ENCODE data around the gene PTCD1.

The PTCD1 gene, protein sequence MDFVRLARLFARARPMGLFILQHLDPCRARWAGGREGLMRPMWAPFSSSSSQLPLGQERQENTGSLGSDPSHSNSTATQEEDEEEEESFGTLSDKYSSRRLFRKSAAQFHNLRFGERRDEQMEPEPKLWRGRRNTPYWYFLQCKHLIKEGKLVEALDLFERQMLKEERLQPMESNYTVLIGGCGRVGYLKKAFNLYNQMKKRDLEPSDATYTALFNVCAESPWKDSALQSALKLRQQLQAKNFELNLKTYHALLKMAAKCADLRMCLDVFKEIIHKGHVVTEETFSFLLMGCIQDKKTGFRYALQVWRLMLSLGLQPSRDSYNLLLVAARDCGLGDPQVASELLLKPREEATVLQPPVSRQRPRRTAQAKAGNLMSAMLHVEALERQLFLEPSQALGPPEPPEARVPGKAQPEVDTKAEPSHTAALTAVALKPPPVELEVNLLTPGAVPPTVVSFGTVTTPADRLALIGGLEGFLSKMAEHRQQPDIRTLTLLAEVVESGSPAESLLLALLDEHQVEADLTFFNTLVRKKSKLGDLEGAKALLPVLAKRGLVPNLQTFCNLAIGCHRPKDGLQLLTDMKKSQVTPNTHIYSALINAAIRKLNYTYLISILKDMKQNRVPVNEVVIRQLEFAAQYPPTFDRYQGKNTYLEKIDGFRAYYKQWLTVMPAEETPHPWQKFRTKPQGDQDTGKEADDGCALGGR

DNA sequence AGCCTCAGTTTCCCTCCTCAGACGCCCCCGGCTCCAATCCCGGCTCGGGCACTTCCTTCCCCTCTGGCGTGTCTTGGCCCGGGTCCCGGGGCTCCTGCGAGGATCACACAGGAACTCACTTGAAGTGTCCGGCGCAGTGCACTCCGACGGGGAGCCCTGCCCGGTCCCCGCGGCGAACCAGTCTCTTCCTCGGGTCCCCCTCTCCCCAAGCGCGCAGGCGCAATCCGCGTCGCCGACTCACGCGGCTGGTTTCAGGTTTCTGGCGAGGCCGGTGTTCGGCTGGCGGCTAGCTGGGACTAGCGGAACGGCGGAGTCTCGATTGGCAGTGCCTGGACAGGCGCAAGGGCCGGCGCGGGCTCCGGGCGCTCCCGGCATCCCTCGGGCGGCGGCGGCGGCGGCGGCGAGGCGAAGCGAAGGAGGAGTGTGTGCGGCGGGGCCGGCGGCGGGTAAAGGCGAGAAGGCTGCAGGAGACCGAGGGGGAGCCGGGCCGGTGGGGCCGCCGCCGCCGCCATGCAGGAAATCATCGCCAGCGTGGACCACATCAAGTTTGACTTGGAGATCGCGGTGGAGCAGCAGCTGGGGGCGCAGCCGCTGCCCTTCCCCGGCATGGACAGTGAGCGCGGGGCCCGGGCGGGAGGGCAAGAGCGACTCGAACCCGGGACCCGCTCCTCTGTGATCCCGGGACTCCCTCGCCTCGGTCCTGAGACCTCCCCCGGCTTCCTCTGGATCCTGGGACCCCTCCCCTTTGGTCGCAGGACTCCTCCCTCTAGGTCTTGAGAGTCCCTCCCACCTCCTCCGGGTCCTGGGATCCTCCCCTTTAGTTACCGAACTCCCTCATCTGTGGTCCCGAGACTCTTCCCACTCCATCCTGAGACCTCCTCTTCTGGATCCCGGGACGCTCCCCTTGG, at the start of gene PTCD1, which contains the start of gene CPSF4:
Gene PTCD1, minus strand, starts transcription at position 226 of the 908 bp plus-strand sequence. CDS start 3,556 bp downstream, outside the sequence.
Gene CPSF4, plus strand, starts transcription at position 371 of the 908 bp plus-strand sequence. Its CDS starts 140 bp downstream, at position 511.
- peak; percentile 95 for DNase-seq

DNA sequence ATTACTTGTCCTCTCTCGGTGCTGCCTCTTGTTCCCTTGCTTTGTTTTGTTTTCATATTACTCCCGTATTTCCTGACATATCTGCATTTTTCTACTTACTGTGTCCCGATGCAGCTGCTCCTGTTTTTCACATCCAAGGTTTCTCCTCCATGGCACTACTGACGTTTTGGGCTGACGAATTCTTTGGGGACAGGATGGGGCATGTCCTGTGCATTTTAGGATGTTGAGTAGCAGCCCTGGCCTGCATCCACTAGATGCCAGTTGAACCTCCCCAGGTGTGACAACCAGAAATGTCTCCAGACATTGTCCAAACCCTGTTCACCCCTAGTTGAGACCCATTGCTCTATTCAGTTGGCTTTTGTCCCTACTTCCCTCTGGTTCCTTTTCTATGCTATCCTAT, 46.5 kb upstream of the PTCD1 start:
- DNase-seq = no peak

DNA sequence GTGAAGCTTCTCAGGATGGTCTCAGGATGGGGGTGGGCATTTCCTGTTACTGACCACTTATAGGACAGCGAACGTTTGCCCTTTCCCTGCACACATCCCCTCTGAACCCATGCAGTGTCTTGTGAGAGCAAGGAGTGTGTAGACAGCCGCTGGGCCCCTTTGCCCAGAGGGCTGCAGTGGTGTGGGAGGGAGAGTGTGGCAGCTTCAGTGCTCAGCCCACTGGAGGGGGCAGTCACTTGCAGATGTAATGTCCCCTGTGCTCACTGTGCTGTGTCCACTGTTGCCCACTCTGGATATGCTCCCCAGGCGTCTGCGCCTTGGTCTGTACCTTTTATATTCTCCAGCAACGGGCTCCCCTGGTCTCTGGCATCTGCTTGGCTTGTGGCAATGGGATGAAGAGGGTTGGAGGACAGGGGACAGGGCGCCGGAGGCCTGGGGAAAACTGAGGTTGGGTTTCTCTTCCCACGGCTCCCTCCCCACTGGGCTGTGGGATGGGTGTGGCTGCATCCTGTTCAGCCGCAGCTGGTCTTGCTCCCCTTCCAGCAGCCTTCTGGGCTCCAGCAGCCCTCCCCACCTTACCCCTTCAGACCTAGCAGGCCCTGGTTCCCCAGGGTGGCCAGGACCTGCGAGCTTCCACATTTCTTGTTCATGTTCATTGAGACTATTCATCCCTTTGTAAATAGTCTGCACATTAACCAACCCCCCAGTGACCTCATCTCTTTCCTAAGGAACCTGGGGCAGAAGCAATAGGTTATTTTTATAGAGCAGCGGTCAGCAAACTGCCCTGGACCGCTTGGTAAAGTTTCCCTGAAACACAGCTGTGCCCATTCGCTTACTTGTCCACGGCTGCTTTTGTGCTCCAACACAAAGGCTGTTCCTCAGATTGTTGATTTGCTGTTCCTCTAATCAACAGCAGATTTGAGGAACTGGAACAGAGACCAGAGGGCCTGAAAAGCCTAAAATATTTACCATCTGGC, 40.2 kb upstream of the PTCD1 start:
- no peak for DNase-seq

DNA sequence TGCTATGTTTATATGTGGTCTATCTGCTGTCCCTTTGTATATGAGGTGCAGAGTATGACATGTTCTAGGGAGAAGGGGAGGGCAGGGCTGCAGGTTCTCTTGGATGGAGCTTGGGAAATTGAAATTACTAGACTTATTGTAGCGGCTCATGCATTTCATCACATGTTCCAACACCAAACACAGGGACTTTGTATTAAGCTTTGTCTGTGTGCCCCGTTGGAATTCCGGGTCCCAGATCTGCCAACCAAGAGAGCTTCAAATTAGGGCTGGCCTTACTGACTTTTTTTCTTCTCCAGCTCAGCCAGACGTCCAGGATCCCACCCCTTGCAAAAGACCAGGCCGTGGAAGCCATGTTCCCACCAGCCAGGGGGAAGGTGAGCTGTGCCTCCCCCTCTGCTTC, 37.5 kb upstream of the PTCD1 start:
- no peak for DNase-seq

DNA sequence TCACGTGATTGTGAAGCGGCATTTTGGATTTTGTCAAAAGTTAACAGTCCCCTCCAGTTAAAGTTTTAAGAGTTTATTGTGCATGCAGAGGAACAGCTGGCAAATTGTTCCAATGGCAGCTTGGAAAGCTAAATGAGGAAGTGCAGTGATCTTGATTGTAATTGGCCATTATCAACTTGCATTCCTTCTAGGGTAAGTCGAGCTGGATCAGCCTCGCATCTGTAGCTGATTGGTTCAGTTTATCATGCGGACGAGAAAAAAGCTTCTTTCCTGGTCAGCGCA, 34.7 kb upstream of the PTCD1 start:
- DNase-seq = peak; percentile 66

DNA sequence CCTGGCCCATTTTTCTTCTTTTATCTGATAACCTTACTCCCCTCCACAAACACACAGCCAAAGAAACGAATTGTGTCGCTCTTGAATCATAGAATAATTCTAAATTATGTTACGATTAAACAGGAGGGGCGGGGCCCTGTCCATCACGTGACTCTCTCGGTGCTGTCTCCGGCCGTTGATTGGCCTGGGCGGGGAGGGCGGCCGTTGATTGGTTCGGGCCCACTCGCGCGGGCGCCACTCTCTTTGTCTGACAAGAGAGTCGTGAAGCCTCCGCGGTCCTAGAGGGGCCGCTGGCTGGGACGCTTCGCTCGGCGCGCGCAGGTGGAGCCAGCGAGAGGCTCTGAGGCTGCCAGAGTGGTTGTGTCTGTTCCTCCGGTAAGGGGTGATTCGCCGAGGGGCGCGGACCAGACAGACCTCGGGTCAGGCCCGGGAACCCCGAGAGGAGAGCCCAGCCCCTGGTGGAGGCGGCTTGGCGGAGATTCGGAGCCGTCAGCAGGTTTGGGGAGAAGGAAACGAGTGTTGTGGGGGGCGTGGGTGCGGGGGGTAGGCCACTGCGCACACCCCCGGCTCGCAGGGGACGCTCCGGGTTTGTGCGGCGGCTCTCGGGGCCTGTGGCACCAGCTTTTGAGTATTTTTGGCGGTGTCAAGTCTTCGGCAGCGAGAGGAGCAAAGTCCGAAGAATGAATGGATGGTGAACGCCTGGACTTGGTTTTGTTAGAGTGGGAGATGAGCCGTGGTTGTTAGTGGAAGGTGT, 34.1 kb upstream of the PTCD1 start, which contains the start of gene ZNF789:
Gene ZNF789, plus strand, starts transcription at position 330 of the 754 bp plus-strand sequence. CDS start 3,567 bp downstream, outside the sequence.
- DNase-seq = peak; percentile 97

DNA sequence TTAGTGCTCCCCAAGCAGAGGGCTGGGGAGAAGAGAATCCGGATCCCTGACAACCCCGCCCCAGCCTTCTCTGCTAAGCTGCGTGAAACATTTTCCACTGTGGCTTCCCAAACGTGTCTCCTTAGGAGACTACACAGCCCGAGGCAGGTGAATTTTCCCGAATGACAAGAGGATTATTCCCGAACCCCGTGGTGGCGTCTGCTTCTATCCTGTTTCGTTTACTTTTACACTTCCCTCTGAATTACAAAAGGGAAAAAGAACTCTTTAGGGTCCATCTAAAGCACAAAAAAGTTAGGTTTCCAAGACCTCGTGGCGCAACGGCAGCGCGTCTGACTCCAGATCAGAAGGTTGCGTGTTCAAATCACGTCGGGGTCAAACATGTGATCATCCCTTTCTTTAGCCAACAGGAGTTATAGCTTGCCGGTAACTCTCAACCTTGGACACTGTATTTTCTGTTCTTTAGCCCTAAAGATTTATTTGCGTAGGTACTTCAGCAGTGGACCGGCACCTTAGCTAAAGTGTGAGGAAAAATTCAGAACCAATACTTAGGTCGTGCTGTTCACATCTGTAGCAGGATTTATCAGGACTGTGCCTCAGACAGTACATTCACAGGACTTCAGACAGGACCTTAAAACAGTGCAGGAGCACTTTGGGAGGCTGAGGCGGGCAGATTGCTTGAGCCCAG, 30.9 kb upstream of the PTCD1 start:
- DNase-seq = no peak

DNA sequence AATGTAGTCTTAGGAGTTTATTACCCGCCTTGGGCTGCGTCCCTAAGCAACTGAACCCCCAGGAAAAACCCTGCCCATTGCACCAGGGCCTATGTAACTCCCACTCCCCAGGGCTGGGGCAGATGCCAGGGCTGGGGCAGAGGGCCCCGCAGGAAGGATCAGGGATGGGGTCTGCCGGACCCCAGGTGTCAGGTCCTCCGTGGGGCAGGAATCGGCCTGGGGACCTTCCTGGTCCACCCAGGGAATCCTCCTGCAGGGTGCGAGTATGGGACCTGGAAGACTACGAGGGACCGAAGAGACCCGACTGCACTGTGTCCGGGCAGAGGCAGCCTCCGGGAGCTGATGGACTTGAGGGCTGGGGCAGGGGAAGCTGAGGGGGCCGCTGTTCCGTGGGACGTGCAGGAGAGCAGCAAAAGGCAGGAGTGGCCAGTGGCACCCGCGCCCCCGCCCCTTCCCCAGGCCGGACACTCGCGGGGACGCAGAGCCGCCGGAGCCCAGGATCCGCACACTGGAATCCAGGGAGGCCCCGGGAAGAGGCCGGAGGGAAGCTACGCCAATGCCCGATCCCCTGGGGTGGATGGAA, 29.8 kb upstream of the PTCD1 start:
- DNase-seq = no peak

DNA sequence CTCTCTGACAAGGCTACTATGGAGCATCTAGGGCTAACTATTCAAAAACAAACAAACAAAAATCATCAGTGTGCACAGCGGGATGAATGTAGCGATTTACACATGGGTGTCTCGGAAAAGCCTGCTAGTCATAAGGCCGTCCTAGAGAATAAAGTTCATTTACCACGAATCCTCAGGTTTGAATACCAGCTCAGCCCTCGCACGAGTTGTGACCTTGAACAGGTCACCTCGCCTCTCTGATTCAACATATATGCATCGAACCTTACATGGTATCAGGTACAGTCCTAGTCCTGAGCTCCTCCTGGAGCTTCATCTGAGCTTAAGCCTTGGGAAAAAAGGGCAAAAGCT, 26.8 kb upstream of the PTCD1 start:
- no peak for DNase-seq

DNA sequence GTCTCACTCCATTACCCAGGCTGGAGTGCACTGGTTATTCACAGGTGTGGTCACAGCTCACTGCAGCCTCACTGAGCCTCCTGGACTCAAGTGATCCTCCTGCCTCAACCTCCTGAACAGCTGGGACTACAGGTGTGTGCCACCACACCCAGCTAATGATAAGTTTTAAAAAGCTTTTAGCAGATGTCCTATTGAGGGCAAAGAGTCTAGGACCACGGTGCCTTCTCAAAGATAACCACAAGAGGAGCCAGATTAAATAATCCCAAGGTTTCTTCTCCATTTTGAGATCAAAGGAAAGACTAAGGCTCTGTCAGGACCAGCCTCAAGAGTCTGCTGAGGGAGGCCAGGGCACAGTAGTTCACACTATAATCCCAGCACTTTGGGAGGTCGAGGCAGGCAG, 22.6 kb upstream of the PTCD1 start:
- DNase-seq = no peak

DNA sequence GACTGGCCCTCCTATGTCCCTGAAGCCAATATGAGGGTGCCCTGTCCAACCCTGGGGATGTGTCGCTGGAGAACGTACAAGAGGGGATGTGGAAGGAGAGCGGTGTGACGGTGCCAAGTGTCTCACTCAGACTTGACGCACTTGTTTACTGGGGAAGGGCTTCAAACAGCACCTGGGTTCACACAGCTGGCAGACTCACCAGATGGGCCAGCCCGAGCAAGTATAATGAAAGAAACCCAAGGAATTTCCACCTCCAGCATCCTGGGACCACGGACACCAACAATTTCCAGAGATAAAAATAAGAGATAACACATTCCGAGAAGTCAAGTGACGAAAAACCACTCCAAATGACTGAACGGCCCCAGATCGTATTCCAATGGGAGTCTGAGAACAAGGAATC, 22.1 kb upstream of the PTCD1 start:
- no peak for DNase-seq

DNA sequence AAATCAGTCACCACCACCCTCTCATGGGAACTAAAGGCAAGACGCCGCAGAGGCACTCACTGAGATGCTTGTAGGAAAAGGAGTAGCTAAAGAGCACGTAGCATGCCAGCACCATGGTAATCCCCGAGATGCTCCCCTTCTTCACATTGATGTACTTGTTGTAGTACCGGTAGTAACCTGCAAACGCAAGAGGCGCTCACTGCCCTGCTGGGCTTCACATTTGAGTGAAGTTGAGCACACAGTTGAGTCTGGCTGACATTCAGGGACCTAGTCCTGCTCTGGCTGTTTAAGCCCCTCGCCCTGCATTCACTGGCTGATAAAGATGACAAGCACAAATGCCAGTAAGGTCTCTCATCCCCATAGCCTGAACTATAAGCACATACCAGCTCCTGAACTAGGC, 20.5 kb upstream of the PTCD1 start:
- DNase-seq = peak; percentile 12

DNA sequence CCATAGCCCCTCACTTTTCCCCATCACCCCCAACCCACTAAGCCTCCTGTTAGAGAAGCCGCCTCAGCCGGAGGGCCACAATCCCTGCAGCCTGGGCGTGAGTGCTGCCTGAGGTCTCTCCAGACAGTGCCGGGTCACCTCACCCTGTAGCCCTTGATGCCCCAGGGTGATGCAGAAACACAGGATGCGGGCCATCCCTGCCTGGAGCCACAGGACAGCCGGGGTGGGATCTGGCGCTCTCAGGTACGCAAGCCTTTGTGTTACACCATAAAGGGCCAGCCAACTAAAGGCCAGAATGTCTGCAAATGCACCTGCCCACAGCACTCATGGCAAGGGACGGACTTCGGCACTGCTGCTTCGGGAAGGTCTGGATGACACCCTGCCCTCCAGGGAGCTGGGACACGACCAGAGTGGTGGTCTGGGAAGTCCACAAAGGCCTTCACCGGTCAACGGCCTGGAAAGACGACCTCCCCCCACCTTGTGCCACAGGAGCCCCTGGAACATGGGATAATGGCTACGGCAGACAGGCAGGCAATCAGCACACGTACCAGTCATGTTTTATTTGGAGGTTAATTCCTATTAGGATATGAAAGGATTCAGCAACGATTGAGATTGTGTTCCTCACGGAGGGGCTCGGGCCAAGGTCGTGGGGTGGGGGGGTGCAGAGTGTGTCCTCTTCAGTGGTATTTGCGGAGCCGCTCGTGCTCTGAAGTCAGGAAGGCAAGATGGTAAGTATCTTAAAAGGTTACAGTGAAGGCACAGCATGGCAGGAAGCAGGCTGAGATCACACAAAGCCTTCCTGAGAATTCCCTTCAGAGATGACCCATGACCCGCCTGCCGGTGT, 19.3 kb upstream of the PTCD1 start:
- DNase-seq = no peak

DNA sequence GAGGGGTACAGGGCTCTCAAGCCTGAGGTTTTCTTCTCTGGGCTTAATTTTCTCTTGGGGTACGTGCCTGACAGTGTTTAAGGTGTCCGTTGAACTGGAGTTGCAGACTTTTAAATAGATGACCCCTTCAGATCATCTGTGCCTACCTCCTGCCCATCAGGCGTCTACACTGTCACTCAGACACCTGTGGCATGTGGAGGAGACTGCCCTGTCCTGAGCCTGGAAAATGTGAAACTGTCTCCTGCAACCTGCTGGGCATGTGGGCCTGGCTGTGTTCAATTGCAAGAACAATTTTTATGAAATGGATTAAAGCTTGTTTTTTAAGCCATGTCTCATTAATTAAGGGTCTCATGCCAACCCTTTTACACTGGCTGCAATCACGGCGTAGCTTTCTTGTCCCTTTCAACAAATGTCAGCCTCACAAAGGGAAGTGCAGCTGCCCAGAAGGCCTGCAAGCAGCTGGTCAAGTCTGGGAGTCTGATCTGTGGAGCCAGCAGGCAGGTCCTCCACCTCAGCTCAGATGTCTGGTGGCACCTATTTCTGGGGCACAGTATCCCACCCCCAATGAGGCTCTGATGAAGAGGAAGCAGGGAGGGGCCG, 18.6 kb upstream of the PTCD1 start:
- DNase-seq = no peak

DNA sequence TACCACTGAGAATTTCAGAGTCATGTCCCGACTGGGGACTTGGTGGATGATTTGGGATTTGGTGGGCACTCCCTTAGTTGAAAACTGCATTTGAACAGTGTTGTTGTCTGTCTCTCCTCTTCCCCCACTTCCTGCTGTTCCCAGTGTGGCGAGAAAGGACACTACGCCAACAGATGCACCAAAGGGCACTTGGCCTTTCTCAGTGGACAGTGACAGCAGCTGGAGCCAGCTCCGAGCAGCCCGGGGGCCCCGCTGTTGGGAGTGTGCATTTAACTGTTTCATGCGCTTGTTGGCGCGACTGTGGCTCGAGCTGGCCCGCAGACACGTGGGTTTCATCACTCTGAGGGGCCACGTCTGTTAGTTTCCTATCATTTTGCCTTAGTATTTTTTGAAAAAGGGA, 17.7 kb upstream of the PTCD1 start:
- DNase-seq = no peak

DNA sequence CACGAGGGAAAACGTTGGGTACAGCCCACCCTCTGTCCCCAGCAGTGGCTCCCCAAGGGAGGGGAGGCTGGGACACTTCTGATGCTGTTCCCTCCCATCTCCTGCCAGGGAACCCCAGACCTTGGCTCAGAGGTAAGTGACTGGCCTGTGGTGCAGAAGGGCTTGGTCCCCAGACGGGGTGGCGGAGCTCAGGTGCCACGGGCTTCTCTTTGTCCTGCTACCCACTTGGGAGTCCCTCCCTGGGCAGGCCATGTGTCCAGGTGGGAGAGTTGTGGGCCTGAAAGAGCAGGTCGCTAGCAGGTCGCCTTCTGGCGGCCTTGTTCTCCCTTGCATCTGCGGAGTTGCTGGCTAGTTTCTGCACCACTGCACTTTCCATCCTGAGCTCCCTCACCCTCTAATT, 17.3 kb upstream of the PTCD1 start:
- DNase-seq = no peak

DNA sequence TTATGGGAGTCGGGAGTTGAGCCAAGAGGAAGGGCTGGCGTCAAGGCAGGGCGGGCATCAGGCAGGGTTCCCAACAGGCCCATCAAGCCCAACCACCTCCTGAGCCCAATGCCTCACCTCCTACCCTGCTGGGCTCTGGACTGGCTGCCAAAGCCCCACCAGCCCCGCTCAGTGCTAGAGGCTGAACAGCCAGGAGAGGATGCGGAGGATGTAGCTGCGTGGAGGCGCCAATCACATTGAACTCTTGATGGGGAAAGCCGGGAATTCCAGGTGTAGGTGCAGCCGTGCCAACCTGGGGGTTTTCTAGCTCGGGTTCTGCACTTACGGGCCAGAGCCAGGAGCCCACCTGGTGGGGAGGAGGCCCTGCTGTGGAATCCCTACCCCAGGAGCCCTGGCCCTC, 14.5 kb upstream of the PTCD1 start:
- no peak for DNase-seq

DNA sequence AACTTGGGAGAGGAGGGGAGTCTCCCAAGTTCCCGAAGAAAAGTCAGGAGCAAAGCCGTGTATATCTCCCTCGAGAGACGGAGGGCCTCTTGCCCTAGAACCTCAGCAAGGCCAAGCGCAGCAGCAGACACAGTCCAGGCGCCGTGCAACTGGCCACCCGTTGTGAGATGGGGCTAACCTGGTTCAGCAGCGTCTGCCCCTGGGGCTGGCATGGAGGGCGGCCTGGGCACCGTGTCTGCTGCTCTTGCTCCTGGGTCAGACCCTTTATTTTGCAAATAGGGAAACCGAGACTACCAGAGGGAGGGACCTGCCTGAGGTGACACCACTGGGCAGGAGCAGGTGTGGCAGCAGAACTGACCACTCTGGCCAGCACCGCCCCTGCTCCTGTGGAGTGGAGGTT, 13.9 kb upstream of the PTCD1 start:
- no peak for DNase-seq

DNA sequence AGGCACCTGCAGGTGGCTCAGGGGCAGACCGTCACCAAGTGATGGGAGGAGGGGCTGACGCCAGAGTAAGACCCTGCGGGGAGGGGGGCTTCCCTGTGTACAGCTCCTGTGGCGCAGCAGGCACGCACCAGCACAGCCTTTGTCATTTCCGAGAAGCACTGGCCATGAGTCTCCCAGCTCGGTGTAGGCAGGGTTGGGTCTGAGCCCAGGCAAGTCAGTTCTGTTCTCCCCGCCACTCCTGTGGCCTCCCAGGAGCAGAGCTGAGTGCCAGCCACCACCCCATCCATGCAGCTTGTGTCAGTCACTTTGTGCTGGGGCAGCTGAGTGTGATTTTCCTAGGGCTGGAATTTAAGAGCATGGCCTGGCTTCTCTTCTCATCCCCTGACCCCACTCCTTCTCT, 13.3 kb upstream of the PTCD1 start:
- DNase-seq = no peak

Data from fibroblast of skin of right biceps (primary cell).